HG03139 (cell line): ENCODE results near the gene IL17C.
"Not testable (repeated sequence)": the region's sequence is repeated elsewhere in the genome, so short reads cannot be mapped to it uniquely, and the experiment has no call there.

Experiments used
- ATAC-seq: cut with Tn5 transposase; IDR thresholded peaks from one replicate; pipeline ENCODE4 v1.9.1; 2021; ENCODE audit not compliant: unreplicated experiment

The IL17C gene

DNA sequence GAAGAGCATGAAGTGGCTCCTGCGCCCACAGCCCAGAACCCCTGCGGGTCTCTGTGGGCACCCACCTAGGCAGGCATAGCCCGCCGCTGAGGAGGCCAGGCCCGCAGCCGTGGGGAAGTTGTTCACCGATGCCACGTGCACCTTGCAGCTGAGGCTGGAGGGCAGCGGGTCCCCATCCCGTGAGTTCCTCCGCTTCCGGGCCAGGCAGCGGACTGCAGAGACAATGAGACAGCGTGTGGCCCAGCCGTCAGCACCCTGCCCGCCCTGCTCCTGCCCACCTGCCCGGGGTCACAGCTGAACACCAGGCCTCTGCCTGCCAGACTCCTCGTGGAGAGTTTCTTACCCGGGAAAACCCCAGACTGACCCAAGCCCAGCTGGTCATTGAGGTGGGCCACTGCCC lies 19.0 kb downstream of the IL17C start:
- no peak for ATAC-seq

GRCh38 chr16:88658714-88659113 lies 20.3 kb downstream of the IL17C start:
- no peak for ATAC-seq

GRCh38 chr16:88659160-88659559 lies 20.8 kb downstream of the IL17C start:
- ATAC-seq, result no peak

GRCh38 chr16:88661468-88661867 lies 23.1 kb downstream of the IL17C start:
- no peak for ATAC-seq

DNA sequence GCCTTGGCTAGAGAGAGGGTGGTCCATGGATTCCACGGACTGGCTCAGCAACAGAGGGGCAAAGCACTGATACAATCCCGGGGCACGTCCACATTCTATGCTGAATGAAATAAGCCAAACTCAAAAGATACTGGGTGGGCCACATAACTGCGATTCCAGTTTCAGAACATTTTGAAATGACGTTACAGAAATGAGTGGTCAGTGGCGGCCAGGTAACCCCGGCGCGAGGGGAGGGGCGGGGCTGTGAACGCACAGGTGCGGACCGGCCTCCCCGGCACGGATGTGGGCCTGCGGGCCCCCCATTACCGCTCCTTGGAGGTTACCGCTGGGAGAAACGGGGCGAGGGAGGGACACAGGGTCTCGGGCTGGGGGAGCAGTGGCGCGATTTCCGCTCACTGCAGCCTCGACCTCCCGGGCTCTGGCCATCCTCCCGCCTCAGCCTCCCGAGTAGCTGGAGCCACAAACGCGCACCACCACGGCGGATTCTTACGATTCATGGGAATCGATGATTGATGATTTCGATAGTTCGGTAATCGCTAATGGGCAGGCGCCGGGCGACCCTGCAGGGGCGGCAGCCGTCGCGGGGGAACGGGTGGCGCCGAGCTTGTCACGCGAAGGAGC lies 24.0 kb downstream of the IL17C start:
- no peak for ATAC-seq

- ATAC-seq, result peak; percentile 92
These were observed 24.7 kb downstream of the IL17C start, which contains the start of gene MVD for GRCh38 chr16:88662843-88663606. Gene MVD, minus strand, starts transcription at chr16:88663091. Its CDS starts 11 bp downstream, at chr16:88663080.

GRCh38 chr16:88665148-88665547 lies 26.8 kb downstream of the IL17C start:
- no peak for ATAC-seq

DNA sequence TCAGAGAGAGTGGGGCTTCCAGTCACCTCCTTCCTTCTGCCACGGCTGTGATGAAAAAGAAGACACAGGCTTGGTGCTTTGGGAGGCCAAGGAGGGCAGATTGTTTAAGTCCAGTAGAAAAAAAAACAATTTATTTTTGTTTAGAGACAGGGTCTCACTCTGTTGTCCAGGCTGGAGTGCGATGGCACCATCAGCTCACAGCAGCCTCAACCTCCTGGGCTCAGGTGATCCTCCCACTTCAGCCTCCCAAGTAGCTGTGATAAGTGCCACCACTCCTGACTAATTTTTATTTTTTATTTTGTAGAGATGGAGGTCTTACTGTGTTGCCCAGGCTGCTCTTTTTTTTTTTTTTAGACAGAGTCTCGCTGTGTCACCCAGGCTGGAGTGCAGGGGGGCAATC lies 27.2 kb downstream of the IL17C start:
- ATAC-seq, result no peak

- ATAC-seq, result no peak
These were observed 29.1 kb downstream of the IL17C start for GRCh38 chr16:88667461-88667860.

GRCh38 chr16:88669493-88669892 lies 31.1 kb downstream of the IL17C start:
- not testable (repeated sequence) for ATAC-seq

DNA sequence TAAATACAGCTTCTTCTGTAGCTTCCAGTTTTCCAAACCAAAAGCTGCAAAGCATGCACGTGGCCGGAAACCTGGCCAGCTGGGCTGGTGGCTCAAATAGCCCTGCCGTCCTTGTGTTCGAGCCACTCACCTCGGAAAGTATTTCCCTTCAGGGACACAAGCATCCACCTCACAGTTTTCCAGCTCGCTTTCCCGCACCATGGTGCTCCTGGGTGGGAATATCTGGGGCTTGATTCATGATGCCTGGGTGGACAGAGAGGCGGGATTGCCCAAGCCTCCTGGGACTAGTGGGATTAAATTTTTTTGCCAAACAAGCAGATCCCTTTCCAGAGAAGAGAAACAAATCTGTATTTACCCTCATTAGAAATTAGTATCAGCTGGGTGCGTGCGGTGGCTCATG lies 31.6 kb downstream of the IL17C start:
- no peak for ATAC-seq

DNA sequence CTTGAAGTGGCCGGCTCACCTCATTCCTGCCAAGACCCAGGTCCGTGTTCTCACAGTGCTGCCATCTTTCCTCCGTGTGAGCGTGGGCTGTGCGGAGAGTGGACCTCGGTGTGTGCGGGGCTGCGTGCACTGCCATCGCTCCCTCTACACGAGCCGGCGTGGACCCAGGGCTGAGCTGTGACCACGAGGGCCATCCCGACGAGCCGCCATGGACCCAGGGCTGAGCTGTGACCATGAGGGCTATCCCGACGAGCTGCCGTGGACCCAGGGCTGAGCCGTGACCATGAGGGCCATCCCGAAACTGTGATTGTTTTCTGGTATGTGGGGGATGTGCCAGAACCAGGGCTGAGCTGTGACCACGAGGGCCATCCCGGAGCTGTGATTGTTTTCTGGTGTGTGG lies 33.4 kb downstream of the IL17C start:
- no peak for ATAC-seq

- no peak for ATAC-seq
These were observed 34.4 kb downstream of the IL17C start for GRCh38 chr16:88672776-88673175.

- ATAC-seq, result no peak
These were observed 35.5 kb downstream of the IL17C start for GRCh38 chr16:88673716-88674379.

DNA sequence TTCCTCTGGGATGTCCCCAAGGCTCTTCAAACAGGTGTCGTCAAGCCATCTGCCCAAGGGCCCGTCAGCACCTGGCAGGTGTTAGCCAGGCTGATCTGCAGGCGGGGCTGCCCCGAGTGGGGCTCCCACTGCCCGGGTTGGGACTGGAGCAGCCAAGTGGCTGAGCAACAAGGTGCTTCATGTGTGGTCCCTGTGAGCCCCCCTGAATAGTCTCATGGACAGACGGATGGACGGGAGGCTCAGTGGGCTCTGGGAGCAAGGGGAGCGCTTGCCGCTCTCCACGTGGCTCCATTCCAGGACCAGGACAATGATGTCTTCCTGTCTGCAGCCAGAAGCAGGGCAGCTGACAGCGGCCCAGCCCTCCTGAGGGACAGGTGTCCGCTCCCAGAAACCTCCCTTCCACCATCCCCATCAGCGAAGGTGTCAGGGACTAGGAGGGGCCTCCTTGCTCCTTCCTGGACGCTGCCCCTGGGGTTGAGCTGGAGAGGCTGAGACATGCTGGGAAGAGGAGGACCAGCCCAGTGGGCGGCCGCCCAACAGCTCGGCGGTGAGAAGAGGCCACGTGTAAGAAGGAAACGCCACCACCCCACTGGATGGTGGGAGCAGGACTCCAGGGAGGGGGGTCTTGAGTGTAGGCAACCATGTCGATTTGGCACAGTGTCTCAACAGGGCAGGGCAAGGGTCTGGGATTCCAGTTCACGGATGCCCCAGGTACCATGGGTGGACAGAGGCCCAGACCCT lies 38.3 kb downstream of the IL17C start:
- no peak for ATAC-seq

GRCh38 chr16:88677721-88678120 lies 39.3 kb downstream of the IL17C start:
- ATAC-seq, result no peak

DNA sequence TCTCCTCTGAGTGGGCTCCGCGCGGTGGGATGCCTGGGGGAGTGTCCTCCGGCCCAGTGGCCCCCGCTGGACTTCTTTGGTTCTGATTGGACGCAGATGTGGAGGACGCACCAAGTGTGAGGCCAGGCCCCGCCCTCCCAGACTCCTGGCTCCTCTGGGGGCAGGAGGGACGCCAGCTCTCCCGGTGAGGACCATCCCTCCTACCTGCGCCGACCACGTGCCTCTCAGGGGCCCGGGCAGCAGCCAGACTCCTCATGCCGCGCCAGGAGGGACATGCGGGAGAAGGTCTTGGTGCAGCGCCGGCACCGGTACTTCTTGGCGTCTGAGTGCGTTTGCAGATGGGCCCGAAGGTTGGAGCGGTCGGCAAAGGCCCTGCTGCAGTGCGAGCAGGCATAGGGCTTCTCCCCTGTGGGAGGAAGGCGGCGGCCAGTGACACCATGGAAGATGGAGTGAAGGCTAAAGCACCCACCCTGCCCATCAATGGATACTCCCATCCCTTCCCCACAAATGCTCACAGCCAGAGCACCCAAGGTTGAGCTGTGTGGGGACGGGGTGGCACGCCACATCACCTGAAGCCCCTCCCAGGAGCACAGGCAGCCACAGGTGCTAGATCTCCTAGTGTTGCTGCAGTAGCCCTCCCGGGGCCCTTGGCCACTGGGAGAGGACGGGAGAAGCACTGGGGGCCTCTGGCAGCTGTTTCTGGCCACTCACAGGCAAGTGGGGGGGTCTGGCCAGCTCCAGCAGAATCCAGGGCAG lies 40.0 kb downstream of the IL17C start:
- ATAC-seq, result no peak

DNA sequence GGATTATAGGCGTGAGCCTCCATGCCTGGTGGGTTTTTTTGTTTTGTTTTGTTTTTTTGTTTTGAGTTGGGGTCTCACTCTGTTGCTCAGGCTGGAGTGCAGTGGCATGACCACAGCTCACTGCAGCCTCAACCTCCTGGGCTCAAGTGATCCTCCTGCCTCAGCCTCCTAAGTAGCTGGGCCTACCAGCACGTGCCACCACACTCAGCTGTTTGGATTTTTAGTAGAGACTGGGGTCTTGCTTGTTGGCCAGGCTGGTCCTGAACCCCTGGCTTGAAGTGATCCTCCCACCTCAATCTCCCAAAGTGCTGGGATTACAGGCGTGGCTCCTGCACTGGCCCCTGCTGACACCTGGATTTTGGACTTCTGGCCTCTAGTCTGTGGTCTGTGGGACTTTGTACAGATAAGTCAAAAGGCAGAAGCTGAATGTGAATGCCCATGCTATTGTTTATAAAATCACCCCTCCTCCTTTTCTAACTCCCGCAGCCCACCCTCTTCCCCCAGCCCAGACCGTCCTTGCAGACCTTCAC lies 42.2 kb downstream of the IL17C start:
- no peak for ATAC-seq

DNA sequence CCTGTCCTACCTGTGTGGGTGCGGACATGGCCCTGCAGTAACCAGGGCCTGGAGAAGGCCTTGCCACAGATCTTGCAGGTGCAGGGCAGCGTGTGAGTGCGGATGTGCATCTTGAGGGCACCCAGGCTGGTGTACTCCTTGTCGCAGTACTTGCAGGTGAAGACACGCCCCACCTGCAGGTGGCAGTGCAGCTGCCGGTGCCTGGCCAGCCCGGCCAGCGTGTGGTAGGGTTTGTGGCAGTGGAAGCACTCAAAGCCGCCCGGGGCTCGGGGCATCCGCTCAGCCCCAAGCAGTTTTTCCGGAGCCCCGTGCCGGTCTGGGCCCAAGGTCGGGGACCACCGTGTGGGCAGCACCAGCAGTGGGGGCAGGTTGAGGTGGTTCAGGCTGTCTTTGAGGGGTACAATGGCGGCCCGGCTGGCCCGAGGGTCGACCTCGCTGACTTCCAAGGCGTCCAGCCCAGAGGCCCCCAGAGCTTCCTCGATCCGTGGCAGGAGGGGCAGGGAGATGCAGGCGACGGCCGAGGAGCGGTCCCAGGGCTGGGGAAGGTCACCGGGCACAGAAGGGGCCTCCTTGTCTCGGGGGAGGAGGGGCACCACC lies 42.8 kb downstream of the IL17C start:
- no peak for ATAC-seq
